IPS-18c (cell line): ENCODE data around the gene TRRAP.

Source experiments
- H3K4me3 ChIP-seq: 2 replicates; pipeline ENCODE4 v1.7.0; 2013; ENCODE audit warnings: low read depth, mild to moderate bottlenecking, low read length, moderate library complexity; ENCODE audit not compliant: insufficient read depth
- H3K9me3 ChIP-seq: one replicate; pipeline ENCODE4 v1.6.1; 2013; ENCODE audit warnings: mild to moderate bottlenecking, low read length, moderate library complexity; ENCODE audit not compliant: control insufficient read depth, insufficient read depth

The TRRAP gene

GRCh38 chr7:98917331-98917730, 39.0 kb downstream of the TRRAP start:
- no peaks in the 10 kb centered on the region for H3K9me3 ChIP-seq
- no peak overlapping the region for H3K4me3 ChIP-seq

- Histone ChIP-seq H3K9me3 (no peaks in the 10 kb centered on the region), H3K4me3 (no peak overlapping the region)
These were observed 43.5 kb downstream of the TRRAP start for GRCh38 chr7:98921608-98922372.

GRCh38 chr7:98922392-98923187, 44.3 kb downstream of the TRRAP start:
- no peaks in the 10 kb centered on the region for H3K9me3 ChIP-seq
- no peak overlapping the region for H3K4me3 ChIP-seq

- no peak overlapping the region for H3K4me3 ChIP-seq
- no peaks in the 10 kb centered on the region for H3K9me3 ChIP-seq
These were observed 45.2 kb downstream of the TRRAP start for GRCh38 chr7:98923512-98923911.

- Histone ChIP-seq H3K9me3 (no peaks in the 10 kb centered on the region), H3K4me3 (no peak overlapping the region)
These were observed 48.8 kb downstream of the TRRAP start for GRCh38 chr7:98927125-98927524.

GRCh38 chr7:98930464-98930863, 52.1 kb downstream of the TRRAP start:
- no peak overlapping the region for H3K4me3 ChIP-seq
- peaks cover 3% of the 10 kb centered on the region for H3K9me3 ChIP-seq

- H3K9me3 ChIP-seq, result peaks cover 3% of the 10 kb centered on the region
- H3K4me3 ChIP-seq, result no peak overlapping the region
These were observed 52.6 kb downstream of the TRRAP start for GRCh38 chr7:98930921-98931320.

- Histone ChIP-seq H3K4me3 (no peak overlapping the region), H3K9me3 (peaks cover 3% of the 10 kb centered on the region)
These were observed 55.0 kb downstream of the TRRAP start for GRCh38 chr7:98933321-98933720.

GRCh38 chr7:98934267-98934666, 55.9 kb downstream of the TRRAP start:
- Histone ChIP-seq H3K9me3 (peaks cover 3% of the 10 kb centered on the region), H3K4me3 (no peak overlapping the region)

GRCh38 chr7:98935811-98936210, 57.5 kb downstream of the TRRAP start:
- Histone ChIP-seq H3K4me3 (no peak overlapping the region), H3K9me3 (peaks cover 5% of the 10 kb centered on the region)

- Histone ChIP-seq H3K4me3 (no peak overlapping the region), H3K9me3 (peaks cover 2% of the 10 kb centered on the region)
These were observed 65.0 kb downstream of the TRRAP start for GRCh38 chr7:98943336-98943735.

- H3K4me3 ChIP-seq, result no peak overlapping the region
- peaks cover 2% of the 10 kb centered on the region for H3K9me3 ChIP-seq
These were observed 66.1 kb downstream of the TRRAP start for GRCh38 chr7:98944386-98944785.

- H3K9me3 ChIP-seq, result no peaks in the 10 kb centered on the region
- H3K4me3 ChIP-seq, result no peak overlapping the region
These were observed 67.5 kb downstream of the TRRAP start for GRCh38 chr7:98945852-98946251.

- Histone ChIP-seq H3K9me3 (no peaks in the 10 kb centered on the region), H3K4me3 (no peak overlapping the region)
These were observed 68.1 kb downstream of the TRRAP start for GRCh38 chr7:98946389-98946788.

GRCh38 chr7:98949336-98950044, 71.2 kb downstream of the TRRAP start:
- no peaks in the 10 kb centered on the region for H3K9me3 ChIP-seq
- H3K4me3 ChIP-seq, result no peak overlapping the region

- Histone ChIP-seq H3K9me3 (no peaks in the 10 kb centered on the region), H3K4me3 (no peak overlapping the region)
These were observed 77.7 kb downstream of the TRRAP start for GRCh38 chr7:98955992-98956391.

GRCh38 chr7:98956469-98956868, 78.1 kb downstream of the TRRAP start:
- H3K4me3 ChIP-seq, result no peak overlapping the region
- no peaks in the 10 kb centered on the region for H3K9me3 ChIP-seq

GRCh38 chr7:98956937-98957336, 78.6 kb downstream of the TRRAP start:
- no peak overlapping the region for H3K4me3 ChIP-seq
- H3K9me3 ChIP-seq, result no peaks in the 10 kb centered on the region
